GM20000 (cell line): Measurements from ENCODE around the gene EPN3.

ENCODE experiments used
- DNase-seq: peaks from one replicate; pipeline ENCODE4 v3.0.0; 2012; ENCODE audit warnings: low spot score
- CTCF ChIP-seq: IDR thresholded peaks from 2 replicates; pipeline ENCODE4 v1.5.1; 2012; ENCODE audit warnings: mild to moderate bottlenecking, control low read depth; ENCODE audit errors: extremely low read depth, missing control alignments

Gene EPN3

DNA sequence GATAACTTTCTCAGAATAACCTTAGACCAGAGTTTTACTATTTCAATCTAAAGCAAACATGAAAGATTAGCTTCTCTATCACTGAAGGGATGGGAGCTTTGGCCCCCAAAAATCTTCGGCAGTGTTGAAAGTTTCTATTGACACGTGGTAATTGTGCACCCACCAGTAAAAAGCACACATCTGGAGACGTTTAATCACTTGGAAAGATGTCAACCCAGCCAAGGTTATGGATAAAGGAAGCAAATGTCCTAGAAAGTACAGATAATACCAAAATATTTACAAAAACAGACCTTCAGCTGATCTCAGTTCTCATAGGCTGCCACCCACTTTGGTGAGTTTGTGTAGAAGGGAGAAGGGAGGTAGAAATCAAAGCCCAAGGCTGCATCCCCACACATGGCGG, 19.0 kb upstream of the EPN3 start:
- no peak for TF ChIP-seq CTCF
- no peak for DNase-seq

DNA sequence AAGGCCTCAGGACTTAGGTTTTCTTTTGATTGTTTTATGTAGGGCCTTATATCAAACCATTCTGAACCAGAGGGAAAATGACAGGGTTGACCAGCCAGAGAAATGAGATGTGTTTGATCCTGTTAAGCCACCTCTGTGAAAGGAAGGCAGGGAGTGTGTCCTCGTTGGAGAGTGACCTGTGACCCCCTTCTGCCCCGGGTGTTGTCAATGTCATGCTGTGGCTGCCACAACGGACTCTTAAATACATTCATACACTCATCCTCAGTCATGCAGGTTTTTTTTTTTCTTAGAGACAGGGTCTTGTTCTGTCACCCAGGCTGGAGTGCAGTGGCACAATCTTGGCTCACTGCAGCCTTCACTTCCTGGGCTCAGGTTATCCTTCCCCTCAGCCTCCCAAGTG, 18.1 kb upstream of the EPN3 start:
- no peak for DNase-seq

GRCh38 chr17:50514936-50515702, 17.4 kb upstream of the EPN3 start:
- DNase-seq: no peak

More for the DNA sequence above, 18.1 kb upstream of the EPN3 start:
- no peak for TF ChIP-seq CTCF

DNA sequence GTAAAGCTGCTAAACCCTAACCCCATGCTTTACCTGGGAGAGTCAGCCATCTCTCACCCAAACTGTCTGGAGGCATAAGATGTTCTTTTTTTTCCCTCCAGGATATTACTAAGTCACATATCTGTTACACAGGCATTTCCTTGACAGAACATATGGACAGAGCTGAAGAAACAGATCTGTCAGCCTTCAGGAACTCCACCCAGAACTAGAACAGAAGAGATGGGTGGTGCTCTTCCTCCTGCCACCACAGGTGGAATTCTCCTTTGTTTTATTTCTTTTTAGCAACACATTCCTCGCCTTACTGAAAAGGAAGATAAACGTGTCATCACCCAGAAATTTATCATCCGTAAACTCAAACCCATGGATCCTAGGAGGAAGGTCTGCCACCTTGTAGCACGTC, 15.5 kb upstream of the EPN3 start:
- DNase-seq: no peak
- TF ChIP-seq CTCF: no peak

More at GRCh38 chr17:50514936-50515702, 17.4 kb upstream of the EPN3 start:
- TF ChIP-seq CTCF: no peak

- no peak for DNase-seq
- TF ChIP-seq CTCF: no peak
Observed at GRCh38 chr17:50517504-50518383, 14.8 kb upstream of the EPN3 start.

DNA sequence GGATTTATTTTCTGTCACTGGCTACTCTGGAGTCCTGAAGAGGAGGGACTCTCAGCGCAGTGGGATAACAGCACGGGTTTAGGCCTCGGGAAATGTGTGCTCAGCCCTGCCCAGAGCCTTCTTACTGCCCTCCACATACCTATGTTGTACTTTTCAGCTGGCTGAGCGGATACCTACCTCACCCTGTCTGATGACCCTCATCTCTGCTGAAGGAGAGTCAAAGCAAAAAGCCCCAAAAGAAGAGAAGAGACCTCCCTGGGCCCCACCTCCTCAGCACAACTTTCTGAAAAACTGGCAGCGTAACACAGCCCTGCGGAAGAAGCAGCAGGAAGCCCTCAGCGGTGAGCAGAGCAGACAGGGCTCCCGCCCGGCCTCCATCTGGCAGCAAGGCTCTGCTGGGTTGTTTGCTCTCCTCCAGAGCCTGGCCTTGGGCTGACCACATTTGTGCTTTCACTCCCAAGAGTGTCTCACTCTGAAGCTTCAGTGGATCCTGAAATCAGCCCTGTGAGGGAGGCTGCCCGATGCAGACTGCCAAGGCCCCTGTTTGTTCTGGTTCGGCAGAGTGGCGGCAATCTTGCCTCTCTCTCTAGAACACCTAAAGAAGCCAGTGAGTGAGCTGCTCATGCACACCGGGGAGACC, 14.0 kb upstream of the EPN3 start:
- no peak for DNase-seq
- TF ChIP-seq CTCF: no peak
